Hypothalamus (tissue), 51 donors: Measurements from ENCODE around the gene KCNS1.
"Not testable (repeated sequence)": the region's sequence is repeated elsewhere in the genome, so short reads cannot be mapped to it uniquely, and the experiment has no call there.

ENCODE experiments used
- DNase-seq, 51 donors: peaks; one replicate each; lab custom pipeline; 2025; lab: John Stamatoyannopoulos, UW

The KCNS1 gene, protein sequence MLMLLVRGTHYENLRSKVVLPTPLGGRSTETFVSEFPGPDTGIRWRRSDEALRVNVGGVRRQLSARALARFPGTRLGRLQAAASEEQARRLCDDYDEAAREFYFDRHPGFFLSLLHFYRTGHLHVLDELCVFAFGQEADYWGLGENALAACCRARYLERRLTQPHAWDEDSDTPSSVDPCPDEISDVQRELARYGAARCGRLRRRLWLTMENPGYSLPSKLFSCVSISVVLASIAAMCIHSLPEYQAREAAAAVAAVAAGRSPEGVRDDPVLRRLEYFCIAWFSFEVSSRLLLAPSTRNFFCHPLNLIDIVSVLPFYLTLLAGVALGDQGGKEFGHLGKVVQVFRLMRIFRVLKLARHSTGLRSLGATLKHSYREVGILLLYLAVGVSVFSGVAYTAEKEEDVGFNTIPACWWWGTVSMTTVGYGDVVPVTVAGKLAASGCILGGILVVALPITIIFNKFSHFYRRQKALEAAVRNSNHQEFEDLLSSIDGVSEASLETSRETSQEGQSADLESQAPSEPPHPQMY

DNA sequence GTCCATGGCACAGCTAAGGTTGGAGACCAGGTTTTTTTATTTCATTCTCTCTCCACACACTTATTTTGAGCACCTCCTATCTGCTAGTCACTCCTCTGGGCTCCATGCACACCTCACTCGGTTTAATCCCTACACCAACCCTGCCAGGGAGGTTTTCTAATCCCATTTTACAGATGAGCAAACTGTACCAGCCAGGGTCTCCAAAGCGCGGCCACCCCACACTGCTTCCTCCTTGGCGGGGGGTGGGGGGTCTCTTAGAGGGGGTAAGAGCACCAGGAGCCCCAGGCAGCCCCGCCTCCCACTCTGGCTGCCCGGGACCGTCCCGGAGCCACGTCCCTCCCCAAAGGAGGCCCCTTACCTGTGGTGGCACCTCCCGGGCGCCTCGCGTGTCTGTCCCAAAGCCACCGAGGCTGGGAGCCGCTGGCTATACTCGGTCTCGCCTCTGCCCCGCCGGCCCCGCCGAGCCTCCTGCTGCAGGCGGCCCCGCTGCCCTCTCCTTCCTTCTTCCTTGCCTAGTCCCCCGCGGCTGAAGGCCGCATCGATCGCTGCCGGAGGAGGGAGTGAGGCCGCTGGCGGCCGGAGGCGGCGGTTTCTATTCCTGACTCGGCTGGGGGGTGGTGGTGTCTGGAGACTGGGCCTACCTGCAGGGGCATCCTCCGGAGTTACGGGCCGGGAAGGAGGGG, at the start of gene KCNS1:
Gene KCNS1, minus strand, starts transcription at position 565 of the 683 bp plus-strand sequence. CDS start 1,891 bp downstream, outside the sequence.
- peak in 2 of 51 donors; percentile 7 to 11 for DNase-seq

DNA sequence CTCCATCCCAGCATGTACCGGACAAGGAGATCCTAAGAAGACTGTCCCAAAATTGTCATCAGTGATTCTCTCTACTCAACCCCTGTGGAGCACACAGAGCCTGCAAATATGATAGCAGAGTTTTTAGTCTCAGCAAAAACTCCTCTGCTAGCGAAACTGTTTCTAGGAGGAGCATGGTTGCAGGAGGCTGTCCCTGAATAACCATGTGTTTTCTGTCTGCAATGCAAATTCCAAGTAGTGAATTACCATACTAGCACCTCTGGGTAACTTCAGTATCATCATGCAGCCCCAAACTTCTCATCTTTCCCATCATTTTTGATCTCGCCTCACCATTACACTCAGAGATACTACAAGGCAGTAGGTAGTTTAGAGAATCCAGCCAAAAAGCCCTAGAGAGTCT, 48.1 kb upstream of the KCNS1 start:
- no peak for DNase-seq

DNA sequence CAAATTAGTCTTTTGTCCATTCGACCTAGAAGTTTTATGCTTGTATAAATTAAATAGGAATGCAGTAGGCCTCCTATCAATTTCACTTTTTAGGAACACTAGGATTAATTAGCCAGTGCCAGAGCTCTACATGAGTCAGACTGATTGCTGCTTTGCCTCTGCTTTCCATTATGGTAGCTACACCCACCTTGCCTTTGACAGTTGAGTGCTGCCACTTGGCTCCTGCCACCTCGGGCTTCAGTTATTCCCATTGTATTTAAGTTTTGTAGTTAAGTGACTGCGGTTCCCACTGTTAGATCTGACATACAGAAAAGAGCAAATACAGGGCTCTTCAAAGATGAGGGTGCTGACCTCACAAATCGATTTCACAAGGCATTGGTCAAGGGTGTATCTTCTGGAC, 39.9 kb upstream of the KCNS1 start:
- DNase-seq = no peak

DNA sequence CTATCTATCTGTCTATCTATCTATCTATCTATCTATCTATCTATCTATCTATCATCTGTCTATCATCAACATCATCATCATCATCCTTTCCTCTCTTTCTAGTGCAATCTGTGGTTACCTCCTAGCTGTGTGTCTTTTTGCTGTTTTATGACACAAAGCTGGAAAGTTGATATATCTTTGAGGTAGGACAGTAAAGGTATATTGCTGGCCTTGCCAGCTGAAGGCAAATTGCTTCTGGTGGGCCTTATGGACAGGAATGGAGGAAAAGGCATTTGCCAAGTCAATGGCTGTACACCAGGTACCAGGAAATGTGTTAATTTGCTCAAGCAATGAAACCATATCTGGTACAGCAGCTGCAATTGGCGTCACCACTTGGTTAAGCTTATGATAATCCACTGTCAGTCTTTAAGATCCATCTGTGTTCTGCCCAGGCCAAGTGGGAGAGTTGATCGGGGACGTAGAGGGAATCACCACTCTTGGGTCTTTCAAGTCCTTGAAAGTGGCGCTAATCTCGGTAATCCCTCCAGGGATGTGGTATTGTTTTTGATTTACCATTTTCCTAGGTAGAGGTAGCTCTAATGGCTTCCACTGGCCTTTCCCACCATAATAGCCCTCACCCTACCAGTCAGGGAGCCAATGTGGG, 38.9 kb upstream of the KCNS1 start:
- DNase-seq = not testable (repeated sequence)

DNA sequence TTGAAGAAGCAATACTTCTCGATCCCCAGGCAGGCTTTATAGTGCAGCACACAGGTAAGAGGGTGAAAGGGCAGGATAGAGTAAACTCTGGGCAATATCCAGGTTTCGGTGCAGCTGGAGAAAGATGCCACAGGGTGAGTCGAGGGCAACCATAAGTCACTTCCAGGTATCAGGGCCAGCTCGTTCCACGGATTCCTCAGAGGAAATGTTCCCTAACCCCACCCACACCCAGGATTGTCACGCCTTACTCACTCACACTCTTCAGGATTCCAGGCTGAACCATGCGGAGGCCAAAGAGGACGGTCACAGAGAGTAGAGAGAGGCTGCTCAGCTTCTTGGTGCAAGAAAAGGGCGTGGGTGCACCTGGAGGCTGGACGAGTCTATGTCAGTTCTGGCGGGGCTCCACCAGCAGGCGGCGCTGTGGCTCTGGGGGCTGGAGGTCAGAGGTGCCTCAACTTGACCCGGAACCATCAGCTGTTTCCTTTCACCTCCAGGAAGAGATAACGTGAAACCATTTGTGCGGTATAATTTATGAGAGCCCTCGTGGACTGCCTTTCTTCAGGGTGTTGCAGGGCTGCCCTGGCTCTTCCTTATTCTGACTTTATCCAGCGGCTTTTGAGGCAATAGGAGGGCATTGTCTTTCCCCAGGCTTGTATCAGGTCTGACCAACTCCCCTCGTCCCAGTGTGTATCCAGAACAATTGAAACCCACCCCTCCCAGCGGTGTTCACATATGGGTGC, 37.8 kb upstream of the KCNS1 start:
- peak in 4 of 51 donors; percentile 1 to 39 (median 7) for DNase-seq

DNA sequence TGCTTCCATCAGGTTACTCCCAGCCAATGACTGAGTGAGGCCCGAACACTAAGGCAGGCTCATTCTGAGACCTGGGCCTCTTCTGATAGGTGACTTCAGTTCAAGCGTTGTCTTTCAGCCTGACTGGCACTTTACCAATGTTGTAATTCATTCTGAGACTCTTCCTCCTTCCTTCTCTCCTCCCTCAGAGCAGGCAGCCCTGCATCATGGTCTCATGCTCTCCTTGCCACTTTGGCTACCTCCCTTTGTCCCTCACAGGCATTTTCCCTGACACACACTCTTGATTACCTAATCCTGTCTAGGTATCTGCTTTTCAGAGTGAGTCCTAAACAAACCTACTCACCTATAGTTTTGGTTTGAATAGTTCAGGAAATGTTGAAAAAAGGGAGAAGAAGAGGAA, 36.0 kb upstream of the KCNS1 start:
- no peak for DNase-seq

DNA sequence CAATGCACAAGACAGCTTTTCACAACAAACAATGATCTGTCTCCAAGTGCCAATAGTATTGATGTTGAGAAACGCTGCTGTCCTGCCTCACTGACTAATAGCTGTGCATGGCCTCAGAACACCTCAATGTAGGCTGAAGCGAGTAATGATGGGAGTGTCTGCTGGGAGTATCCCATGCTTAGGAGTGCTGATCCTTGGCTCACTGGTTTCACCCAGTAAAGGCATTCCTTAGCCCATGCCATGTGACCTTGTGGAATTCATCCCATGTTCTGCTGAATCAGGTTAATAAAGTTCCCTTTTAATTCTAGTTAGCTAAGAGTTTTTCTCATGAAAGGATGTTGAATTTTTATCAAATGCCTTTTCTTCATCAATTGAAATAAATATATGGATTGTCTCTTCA, 27.2 kb upstream of the KCNS1 start:
- no peak for DNase-seq

DNA sequence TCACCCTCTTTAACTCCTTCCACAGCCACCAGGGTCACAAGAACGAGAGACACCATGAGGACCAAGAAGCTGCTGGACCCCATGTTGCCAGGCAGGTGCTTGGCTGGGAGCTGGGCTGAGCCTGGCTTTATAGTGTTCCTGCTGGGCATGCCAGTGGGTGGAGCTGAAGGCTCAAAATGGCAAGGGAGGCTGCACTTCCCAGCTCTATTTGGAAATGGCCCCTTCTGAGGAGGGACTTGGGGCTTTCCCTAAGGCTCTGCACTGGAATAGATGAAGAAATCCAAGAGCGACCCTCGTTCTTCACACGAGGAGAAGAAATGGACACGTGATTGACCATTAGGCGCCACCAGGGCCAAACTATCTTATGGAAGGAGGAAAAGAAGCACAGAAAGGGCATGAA, 23.4 kb upstream of the KCNS1 start, which contains the start of gene WFDC12:
Gene WFDC12, minus strand, starts transcription at position 101 of the 400 bp plus-strand sequence. Its CDS starts 18 bp downstream, at position 83.
- no peak for DNase-seq

DNA sequence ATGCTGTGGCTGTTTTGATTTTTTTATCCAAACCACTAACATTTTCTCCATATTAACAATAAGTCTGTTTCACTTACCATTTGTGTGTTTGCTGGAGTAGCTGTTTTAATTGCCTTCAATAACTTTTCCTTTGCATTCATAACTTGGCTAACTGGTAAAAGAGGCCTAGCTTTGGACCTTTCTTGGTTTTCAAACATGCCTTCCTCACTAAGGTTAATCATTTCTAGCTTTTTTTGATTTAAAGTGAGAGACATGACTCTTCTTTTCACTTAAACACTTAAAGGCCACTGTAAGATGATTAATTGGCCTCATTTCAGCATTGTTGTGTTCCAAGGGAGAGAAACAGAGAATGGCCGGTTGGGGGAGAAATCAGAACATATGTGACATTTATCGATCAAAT, 20.5 kb upstream of the KCNS1 start:
- DNase-seq = no peak

DNA sequence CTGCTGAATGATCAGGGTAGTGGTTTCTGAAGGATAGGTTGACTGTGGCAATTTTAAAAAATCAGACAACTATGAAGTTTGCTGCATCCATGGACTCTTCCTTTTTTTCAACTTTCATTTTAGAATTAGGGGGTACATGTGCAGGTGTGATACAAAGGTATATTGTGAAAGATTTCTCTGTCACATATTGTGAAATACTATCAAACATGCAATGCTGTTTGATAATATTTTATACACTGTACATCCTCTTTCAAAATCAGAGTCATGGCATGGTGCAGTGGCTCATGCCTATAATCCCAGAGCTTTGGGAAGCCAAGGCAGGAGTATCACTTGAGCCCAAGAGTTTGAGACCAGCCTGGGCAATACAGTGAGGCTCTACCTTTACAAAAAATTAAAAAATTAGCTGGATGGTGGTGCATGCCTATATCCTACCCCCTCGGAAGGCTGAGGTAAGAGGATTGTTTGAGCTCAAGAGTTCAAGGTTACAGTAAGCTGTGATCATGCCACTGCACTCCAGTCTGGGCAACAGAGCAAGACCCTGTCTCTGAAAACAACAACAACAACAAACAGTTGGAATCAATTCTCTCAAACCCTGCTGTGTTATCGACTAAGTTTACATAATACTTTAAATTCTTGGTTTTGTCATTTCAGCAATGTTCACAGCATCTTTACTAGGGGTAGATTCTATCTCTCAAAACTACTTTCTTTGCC, 18.8 kb upstream of the KCNS1 start:
- DNase-seq = no peak

DNA sequence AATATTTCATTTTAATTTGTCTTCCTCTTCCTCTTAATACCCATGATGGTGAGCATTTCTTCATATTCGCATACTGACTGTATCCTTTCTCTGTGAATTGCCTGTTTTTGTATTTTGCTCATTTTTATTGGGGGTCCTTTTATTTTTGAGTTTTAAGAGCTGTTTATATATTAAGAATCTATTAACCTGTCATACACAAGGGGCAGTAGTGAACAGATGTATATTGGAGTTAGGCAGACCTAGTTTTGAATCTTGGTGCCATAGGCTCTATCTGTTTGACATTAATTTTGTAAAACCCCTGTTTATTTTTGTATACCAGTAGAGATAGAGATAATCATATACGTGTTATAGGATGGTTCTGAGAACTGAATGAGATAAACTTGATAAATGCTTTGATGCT, 17.1 kb upstream of the KCNS1 start:
- no peak for DNase-seq

DNA sequence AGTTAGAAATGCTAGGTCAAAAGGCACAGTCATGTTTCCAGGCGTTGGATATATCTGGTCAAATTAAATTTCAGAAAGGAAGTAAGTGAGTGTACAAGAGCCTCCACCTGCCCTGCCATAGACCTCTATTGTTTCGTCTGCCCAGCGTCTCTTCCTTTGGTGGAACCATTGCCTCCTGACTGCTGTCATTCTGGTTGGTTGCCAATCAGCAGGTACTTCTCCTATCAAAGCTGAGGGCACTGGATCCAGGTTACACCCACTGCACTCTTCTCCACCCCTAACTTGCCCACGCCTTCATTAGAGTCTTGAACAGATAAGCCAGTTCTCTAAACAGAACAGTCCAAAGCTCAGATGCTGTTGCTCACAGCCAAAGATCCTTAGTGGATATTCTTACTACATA, 16.7 kb upstream of the KCNS1 start:
- DNase-seq = no peak

DNA sequence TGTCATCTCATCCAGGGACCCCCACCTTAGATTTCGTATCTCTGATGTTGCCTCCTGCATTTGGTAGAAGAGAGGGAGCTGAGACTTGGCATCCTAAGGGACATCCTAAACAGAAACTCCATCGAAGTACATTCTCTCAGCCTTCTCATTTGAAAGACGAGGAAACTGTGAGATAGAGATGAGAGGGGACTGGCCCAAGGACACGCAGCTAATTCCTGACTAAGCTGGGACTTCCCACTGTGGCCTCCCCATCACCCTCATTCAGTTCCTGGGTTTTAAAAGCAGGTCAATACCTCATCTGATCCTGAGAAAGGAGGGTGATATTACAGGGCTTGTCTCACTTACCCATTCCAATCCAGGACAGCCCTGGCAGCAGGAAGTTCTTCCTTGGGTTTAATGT, 14.9 kb upstream of the KCNS1 start:
- no peak for DNase-seq

DNA sequence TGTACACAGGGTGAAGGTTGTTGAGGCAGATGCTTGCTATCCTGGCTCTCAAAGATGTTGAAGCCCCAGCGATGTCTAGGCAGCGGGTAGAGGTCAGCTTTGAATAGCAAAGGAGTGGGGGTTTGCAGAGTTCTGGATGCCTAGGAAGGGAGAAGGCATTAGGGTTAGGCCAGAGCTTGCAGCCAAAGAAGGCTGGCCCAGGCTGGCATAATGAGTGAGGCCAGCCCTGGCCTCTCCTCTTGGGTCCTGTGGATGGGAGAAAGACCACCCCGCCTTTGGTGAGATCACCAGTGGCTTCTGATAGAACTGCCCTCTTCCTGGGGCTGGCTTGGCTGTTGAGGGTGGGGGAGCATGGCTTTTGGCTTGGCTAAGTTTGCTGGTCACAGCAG, 14.5 kb upstream of the KCNS1 start:
- DNase-seq = no peak

DNA sequence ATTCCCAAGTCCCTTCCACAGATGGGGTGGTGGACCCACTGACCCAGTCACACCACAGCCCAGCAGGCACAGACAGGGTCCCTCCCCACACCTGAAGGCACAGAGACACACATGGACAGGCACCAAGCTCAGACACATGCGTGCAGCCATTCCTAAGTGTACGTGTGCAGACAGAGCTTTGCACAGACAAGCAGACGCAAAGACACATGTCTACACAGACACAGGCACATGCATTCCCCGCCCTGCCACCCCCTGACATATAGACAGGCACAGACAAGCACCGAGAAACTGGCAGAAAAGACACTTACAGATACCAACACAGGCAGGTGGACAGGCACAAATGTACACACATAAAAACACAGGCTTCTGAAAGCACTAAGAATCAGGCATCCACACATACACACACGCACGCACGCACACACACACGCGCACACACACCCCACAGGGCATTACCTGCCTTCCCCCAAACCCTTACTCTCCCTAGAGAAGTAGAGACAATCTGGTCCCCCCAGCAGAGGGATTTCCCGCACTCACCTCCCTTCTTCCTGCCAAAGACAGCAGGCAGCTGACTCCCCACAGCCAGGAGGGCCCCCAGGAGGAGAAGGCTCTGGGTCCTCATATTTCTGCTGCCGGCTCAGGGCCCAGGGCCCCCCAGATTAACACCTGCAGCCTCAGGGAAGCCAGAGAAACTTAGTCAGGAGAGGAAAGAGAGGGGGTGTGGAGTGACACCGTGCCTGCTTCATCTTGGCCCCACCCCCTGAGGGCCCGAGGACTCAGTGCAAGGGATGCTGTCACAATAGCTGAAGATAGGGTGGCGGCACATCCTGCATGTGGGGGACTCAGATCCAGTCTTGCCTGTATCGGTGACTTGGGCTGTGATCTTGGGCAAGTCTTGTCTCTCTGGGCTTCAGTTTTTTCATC, 13.8 kb upstream of the KCNS1 start, which contains the start of gene WFDC5:
Gene WFDC5, minus strand, starts transcription at position 710 of the 921 bp plus-strand sequence. Its CDS starts 91 bp downstream, at position 619.
- DNase-seq = no peak

DNA sequence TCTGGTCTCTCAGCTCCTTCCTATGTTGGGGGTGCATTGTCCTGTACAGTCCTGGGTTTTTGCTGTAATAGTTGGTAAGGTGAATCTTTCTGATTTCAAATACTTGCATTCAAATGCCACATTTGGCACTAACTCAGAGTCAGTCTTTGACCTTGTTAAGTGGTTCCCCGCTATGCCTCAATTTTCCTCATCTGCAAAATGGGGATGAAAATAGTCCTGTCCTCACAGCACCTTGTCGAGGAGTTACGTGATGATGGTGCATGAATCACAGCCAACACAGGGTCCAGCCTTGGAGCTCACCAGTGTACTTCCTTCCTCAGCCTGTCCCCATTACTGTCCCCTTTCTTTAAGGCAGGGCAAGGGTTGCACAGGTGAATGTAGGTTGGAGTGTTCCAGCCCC, 12.9 kb upstream of the KCNS1 start:
- DNase-seq = no peak

DNA sequence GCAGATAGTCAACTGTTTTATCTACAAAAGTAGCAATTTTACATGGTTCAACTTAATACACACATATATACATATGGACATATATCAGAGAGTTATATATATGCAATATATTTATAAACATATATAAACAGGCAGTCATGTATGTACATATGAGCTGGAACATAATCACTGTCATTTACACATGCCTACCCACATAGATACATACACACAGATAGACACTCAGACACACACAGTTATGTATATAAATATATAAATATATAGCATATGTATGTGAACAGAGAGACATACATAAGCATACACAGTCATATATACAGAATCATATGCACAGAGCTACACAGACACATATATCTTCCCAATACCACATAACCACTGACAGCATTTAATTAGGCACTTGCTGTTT, 11.8 kb upstream of the KCNS1 start:
- DNase-seq = no peak

DNA sequence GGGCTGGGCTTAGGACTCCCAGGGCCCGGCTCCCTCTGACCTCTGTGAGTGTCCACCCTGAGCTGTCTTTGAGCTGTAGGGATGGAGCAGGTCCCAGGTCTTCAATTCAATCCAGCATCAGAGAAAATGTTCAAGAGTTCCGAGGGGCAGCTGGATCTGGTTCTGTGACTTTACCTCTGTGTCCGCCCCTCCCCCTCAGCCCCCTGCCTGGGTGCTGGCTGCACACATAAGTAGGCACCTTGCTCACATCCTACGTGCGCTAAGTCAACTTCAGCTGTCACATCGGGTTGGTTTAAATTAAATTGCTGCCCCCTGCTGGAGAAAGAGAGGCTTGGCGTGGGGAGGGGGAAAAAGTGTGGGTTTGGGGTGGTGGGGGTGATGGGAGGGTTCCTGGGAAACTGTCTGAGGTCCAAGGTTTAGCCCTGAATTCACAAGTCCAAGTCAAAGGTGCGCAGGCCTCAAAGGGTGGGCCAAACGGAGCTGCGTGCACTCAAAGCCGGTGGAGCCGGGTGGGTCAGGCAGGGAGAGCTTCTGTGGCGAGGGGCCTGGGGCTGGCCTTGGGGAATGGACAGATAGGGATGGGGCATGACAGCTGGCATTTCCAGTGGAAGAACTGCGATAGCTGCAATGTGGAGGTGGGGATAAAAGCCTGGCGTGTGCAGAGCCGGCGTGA, 11.0 kb upstream of the KCNS1 start:
- peak in 2 of 51 donors; percentile 8 to 11 for DNase-seq
